HEK293 (cell line): Measurements from ENCODE around the gene BRD8.

Experiments used
- GLI4 ChIP-seq: fragments of 450-650 bp; formaldehyde crosslinking; IDR thresholded peaks from 2 replicates; pipeline ENCODE4 v1.5.1; 2016; ENCODE audit warnings: missing biosample characterization, missing genetic modification characterization
- IKZF3 ChIP-seq: fragments of 450-650 bp; IDR thresholded peaks from 2 replicates; pipeline ENCODE4 v1.5.0; 2018; ENCODE audit warnings: missing biosample characterization, mild to moderate bottlenecking, missing genetic modification characterization, moderate library complexity
- KLF16 ChIP-seq: fragments of 450-650 bp; formaldehyde crosslinking; IDR thresholded peaks from 2 replicates; pipeline ENCODE4 v1.5.1; 2017; ENCODE audit warnings: missing biosample characterization, missing genetic modification characterization
- REPIN1 ChIP-seq: fragments of 450-650 bp; formaldehyde crosslinking; IDR thresholded peaks from 2 replicates; pipeline ENCODE4 v1.5.1; 2017; ENCODE audit warnings: missing biosample characterization, missing genetic modification characterization, low read depth
- ZFP3 ChIP-seq: fragments of 450-650 bp; formaldehyde crosslinking; IDR thresholded peaks from 2 replicates; pipeline ENCODE4 v1.5.1; 2016; ENCODE audit warnings: low read depth, missing biosample characterization, missing genetic modification characterization
- ZNF10 ChIP-seq: fragments of 450-650 bp; formaldehyde crosslinking; IDR thresholded peaks from 2 replicates; pipeline ENCODE4 v1.5.1; 2017; ENCODE audit warnings: missing biosample characterization, missing genetic modification characterization
- ZNF202 ChIP-seq: fragments of 450-650 bp; formaldehyde crosslinking; IDR thresholded peaks from 2 replicates; pipeline ENCODE4 v1.5.1; 2016; ENCODE audit warnings: missing biosample characterization, missing genetic modification characterization, borderline replicate concordance
- ZNF391 ChIP-seq: fragments of 450-650 bp; formaldehyde crosslinking; IDR thresholded peaks from 2 replicates; pipeline ENCODE4 v1.5.1; 2016; ENCODE audit warnings: low read depth, missing biosample characterization, missing genetic modification characterization, borderline replicate concordance
- ZNF423 ChIP-seq: fragments of 450-650 bp; formaldehyde crosslinking; IDR thresholded peaks from 2 replicates; pipeline ENCODE4 v1.5.1; 2016; ENCODE audit warnings: missing biosample characterization, missing genetic modification characterization
- ZNF530 ChIP-seq: fragments of 450-650 bp; formaldehyde crosslinking; IDR thresholded peaks from 2 replicates; pipeline ENCODE4 v1.5.1; 2016; ENCODE audit warnings: low read depth, missing biosample characterization, missing genetic modification characterization
- ZNF544 ChIP-seq: fragments of 450-650 bp; formaldehyde crosslinking; IDR thresholded peaks from 2 replicates; pipeline ENCODE4 v1.5.0; 2017; ENCODE audit warnings: missing biosample characterization, missing genetic modification characterization
- ZNF548 ChIP-seq: fragments of 450-650 bp; formaldehyde crosslinking; IDR thresholded peaks from 2 replicates; pipeline ENCODE4 v1.5.1; 2016; ENCODE audit warnings: missing biosample characterization, missing genetic modification characterization
- ZNF558 ChIP-seq: fragments of 450-650 bp; formaldehyde crosslinking; IDR thresholded peaks from 2 replicates; pipeline ENCODE4 v1.5.1; 2016; ENCODE audit warnings: missing biosample characterization, missing genetic modification characterization
- ZNF624 ChIP-seq: fragments of 450-650 bp; formaldehyde crosslinking; IDR thresholded peaks from 2 replicates; pipeline ENCODE4 v1.5.1; 2017; ENCODE audit warnings: missing biosample characterization, missing genetic modification characterization
- ZNF629 ChIP-seq: fragments of 450-650 bp; formaldehyde crosslinking; IDR thresholded peaks from 2 replicates; pipeline ENCODE4 v1.5.1; 2017; ENCODE audit warnings: missing biosample characterization, missing genetic modification characterization
- ZNF768 ChIP-seq: fragments of 450-650 bp; formaldehyde crosslinking; IDR thresholded peaks from 2 replicates; pipeline ENCODE4 v1.5.1; 2018; ENCODE audit warnings: missing biosample characterization, mild to moderate bottlenecking, missing genetic modification characterization
- TF ChIP-seq, protein P1 (sequence below): fragments of 450-650 bp; formaldehyde crosslinking; IDR thresholded peaks from 2 replicates; pipeline ENCODE4 v1.5.1; 2016; ENCODE audit warnings: missing biosample characterization, missing genetic modification characterization
- TF ChIP-seq, protein P2 (sequence below): IDR thresholded peaks from 2 replicates; pipeline ENCODE4 v1.6.1; 2011; ENCODE audit warnings: mild to moderate bottlenecking, low read depth, low read length, borderline replicate concordance
- TF ChIP-seq, protein P3 (sequence below): fragments of 450-650 bp; formaldehyde crosslinking; IDR thresholded peaks from 2 replicates; pipeline ENCODE4 v1.5.1; 2016; ENCODE audit warnings: missing biosample characterization, missing genetic modification characterization
- TF ChIP-seq, protein P4 (sequence below): fragments of 450-650 bp; formaldehyde crosslinking; IDR thresholded peaks from 2 replicates; pipeline ENCODE4 v1.5.1; 2017; ENCODE audit warnings: missing biosample characterization, missing genetic modification characterization
- TF ChIP-seq, protein P5 (sequence below): fragments of 450-650 bp; formaldehyde crosslinking; IDR thresholded peaks from 2 replicates; pipeline ENCODE4 v1.5.1; 2016; ENCODE audit warnings: missing biosample characterization, missing genetic modification characterization
- TF ChIP-seq, protein P6 (sequence below): fragments of 450-650 bp; formaldehyde crosslinking; IDR thresholded peaks from 2 replicates; pipeline ENCODE4 v1.5.1; 2016; ENCODE audit warnings: missing biosample characterization, missing genetic modification characterization
- TF ChIP-seq, protein P7 (sequence below): fragments of 450-650 bp; formaldehyde crosslinking; IDR thresholded peaks from 2 replicates; pipeline ENCODE4 v1.5.1; 2016; ENCODE audit warnings: missing biosample characterization, missing genetic modification characterization

Gene BRD8

DNA sequence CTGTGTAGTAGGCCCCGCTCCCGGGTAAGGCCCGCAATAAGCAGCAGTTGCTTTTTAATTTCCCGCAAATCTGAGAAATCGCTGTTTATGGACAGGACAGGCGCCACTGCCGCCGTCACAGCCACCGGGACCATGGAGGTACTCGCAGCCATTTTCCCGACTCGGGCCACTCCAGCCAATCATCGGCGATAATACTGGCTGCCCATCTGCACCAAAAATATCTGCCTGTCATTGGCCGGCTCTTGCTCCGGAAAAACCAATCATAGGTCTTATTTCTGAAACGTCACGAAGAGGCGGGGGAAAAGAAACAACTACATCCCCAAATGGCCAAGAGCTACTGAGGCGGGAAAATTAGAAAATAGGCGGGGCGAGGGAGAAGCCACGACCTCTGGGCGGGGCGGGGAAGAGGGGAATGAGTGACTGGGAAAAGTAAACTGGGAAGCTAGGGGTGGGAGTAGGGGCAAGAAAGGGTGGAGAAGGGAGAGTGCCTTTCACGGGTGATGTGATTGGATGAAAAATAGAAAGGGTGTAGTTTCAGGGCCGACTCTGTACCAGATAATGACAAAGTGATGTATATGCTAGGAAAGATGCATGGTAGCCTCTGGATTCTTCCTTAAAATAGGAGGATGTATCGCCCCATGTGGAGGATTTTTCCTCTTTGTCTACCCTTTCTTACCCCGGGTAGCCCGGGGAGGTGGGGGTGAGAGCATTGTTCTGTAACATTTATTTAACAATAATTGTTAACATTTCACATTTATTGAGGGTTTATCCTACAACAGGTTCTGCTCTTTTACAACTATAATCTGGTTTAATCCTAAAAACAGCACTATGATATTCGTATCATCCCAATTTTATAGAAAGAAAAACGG lies 35.0 kb upstream of the BRD8 start, which contains the start of gene CDC23 (continued):
- TF ChIP-seq, protein P1, sequence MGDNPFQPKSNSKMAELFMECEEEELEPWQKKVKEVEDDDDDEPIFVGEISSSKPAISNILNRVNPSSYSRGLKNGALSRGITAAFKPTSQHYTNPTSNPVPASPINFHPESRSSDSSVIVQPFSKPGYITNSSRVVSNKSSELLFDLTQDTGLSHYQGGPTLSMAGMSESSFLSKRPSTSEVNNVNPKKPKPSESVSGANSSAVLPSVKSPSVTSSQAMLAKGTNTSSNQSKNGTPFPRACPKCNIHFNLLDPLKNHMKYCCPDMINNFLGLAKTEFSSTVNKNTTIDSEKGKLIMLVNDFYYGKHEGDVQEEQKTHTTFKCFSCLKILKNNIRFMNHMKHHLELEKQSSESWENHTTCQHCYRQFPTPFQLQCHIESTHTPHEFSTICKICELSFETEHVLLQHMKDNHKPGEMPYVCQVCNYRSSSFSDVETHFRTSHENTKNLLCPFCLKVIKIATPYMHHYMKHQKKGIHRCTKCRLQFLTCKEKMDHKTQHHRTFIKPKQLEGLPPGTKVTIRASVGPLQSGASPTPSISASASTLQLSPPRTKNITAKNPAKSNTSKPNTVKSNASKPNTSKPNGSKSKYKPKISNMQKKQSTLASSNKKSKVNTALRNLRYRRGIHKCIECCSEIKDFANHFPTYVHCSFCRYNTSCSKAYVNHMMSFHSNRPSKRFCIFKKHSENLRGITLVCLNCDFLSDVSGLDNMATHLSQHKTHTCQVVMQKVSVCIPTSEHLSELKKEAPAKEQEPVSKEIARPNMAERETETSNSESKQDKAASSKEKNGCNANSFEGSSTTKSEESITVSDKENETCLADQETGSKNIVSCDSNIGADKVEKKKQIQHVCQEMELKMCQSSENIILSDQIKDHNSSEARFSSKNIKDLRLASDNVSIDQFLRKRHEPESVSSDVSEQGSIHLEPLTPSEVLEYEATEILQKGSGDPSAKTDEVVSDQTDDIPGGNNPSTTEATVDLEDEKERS (tag by site-specific recombination), result no peak
- TF ChIP-seq, protein P2, sequence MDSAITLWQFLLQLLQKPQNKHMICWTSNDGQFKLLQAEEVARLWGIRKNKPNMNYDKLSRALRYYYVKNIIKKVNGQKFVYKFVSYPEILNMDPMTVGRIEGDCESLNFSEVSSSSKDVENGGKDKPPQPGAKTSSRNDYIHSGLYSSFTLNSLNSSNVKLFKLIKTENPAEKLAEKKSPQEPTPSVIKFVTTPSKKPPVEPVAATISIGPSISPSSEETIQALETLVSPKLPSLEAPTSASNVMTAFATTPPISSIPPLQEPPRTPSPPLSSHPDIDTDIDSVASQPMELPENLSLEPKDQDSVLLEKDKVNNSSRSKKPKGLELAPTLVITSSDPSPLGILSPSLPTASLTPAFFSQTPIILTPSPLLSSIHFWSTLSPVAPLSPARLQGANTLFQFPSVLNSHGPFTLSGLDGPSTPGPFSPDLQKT, result no peak
- TF ChIP-seq ZNF558 (tag by site-specific recombination) (peak; percentile 56; the same call in 1 of the 2 replicates), ZFP3 (tag by site-specific recombination) (no peak), ZNF624 (tag by site-specific recombination) (no peak), IKZF3 (peak; percentile 100), ZNF530 (tag by site-specific recombination) (no peak), ZNF202 (no peak), REPIN1 (tag by site-specific recombination) (no peak), ZNF423 (tag by site-specific recombination) (no peak), GLI4 (tag by site-specific recombination) (no peak), ZNF548 (tag by site-specific recombination) (no peak), ZNF391 (0 out of 2 replicates have a peak, but pooled peaks have one; percentile 12), KLF16 (peak; percentile 64; the same call in 1 of the 2 replicates), ZNF629 (tag by site-specific recombination) (no peak; the same call in none of the 2 replicates), ZNF10 (tag by site-specific recombination) (0 out of 2 replicates have a peak, but pooled peaks have one; percentile 31), ZNF544 (tag by site-specific recombination) (no peak), ZNF768 (no peak)
- TF ChIP-seq, protein P3, sequence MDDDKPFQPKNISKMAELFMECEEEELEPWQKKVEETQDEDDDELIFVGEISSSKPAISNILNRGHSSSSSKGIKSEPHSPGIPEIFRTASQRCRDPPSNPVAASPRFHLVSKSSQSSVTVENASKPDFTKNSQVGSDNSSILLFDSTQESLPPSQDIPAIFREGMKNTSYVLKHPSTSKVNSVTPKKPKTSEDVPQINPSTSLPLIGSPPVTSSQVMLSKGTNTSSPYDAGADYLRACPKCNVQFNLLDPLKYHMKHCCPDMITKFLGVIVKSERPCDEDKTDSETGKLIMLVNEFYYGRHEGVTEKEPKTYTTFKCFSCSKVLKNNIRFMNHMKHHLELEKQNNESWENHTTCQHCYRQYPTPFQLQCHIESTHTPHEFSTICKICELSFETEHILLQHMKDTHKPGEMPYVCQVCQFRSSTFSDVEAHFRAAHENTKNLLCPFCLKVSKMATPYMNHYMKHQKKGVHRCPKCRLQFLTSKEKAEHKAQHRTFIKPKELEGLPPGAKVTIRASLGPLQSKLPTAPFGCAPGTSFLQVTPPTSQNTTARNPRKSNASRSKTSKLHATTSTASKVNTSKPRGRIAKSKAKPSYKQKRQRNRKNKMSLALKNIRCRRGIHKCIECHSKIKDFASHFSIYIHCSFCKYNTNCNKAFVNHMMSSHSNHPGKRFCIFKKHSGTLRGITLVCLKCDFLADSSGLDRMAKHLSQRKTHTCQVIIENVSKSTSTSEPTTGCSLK (tag by site-specific recombination), result no peak
- TF ChIP-seq, protein P4, sequence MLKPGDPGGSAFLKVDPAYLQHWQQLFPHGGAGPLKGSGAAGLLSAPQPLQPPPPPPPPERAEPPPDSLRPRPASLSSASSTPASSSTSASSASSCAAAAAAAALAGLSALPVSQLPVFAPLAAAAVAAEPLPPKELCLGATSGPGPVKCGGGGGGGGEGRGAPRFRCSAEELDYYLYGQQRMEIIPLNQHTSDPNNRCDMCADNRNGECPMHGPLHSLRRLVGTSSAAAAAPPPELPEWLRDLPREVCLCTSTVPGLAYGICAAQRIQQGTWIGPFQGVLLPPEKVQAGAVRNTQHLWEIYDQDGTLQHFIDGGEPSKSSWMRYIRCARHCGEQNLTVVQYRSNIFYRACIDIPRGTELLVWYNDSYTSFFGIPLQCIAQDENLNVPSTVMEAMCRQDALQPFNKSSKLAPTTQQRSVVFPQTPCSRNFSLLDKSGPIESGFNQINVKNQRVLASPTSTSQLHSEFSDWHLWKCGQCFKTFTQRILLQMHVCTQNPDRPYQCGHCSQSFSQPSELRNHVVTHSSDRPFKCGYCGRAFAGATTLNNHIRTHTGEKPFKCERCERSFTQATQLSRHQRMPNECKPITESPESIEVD (tag by site-specific recombination), result peak; percentile 14; the same call in 1 of the 2 replicates
- TF ChIP-seq, protein P5, sequence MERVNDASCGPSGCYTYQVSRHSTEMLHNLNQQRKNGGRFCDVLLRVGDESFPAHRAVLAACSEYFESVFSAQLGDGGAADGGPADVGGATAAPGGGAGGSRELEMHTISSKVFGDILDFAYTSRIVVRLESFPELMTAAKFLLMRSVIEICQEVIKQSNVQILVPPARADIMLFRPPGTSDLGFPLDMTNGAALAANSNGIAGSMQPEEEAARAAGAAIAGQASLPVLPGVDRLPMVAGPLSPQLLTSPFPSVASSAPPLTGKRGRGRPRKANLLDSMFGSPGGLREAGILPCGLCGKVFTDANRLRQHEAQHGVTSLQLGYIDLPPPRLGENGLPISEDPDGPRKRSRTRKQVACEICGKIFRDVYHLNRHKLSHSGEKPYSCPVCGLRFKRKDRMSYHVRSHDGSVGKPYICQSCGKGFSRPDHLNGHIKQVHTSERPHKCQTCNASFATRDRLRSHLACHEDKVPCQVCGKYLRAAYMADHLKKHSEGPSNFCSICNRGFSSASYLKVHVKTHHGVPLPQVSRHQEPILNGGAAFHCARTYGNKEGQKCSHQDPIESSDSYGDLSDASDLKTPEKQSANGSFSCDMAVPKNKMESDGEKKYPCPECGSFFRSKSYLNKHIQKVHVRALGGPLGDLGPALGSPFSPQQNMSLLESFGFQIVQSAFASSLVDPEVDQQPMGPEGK (tag by site-specific recombination), result peak; percentile 92
- TF ChIP-seq, protein P6, sequence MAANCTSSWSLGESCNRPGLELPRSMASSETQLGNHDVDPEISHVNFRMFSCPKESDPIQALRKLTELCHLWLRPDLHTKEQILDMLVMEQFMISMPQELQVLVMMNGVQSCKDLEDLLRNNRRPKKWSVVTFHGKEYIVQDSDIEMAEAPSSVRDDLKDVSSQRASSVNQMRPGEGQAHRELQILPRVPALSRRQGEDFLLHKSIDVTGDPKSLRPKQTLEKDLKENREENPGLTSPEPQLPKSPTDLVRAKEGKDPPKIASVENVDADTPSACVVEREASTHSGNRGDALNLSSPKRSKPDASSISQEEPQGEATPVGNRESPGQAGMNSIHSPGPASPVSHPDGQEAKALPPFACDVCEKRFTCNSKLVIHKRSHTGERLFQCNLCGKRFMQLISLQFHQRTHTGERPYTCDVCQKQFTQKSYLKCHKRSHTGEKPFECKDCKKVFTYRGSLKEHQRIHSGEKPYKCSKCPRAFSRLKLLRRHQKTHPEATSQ (tag by site-specific recombination), result no peak
- TF ChIP-seq, protein P7, sequence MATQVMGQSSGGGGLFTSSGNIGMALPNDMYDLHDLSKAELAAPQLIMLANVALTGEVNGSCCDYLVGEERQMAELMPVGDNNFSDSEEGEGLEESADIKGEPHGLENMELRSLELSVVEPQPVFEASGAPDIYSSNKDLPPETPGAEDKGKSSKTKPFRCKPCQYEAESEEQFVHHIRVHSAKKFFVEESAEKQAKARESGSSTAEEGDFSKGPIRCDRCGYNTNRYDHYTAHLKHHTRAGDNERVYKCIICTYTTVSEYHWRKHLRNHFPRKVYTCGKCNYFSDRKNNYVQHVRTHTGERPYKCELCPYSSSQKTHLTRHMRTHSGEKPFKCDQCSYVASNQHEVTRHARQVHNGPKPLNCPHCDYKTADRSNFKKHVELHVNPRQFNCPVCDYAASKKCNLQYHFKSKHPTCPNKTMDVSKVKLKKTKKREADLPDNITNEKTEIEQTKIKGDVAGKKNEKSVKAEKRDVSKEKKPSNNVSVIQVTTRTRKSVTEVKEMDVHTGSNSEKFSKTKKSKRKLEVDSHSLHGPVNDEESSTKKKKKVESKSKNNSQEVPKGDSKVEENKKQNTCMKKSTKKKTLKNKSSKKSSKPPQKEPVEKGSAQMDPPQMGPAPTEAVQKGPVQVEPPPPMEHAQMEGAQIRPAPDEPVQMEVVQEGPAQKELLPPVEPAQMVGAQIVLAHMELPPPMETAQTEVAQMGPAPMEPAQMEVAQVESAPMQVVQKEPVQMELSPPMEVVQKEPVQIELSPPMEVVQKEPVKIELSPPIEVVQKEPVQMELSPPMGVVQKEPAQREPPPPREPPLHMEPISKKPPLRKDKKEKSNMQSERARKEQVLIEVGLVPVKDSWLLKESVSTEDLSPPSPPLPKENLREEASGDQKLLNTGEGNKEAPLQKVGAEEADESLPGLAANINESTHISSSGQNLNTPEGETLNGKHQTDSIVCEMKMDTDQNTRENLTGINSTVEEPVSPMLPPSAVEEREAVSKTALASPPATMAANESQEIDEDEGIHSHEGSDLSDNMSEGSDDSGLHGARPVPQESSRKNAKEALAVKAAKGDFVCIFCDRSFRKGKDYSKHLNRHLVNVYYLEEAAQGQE (tag by site-specific recombination), result no peak
